Measurements from ENCODE around the gene MROH2A. TPM values are rescaled to one million over a fixed set of nuclear protein-coding genes. Genes with fewer than 3 reads are reported as not detected.

The MROH2A gene
- total and polyA plus RNA-seq, 9 of the 15 experiments (the other 6 are each of a cell fraction or from before 2014, with no cell fraction given): 0.03 TPM; not detected in 8

- Histone ChIP-seq H3K79me2 (ENCODE audit: control insufficient read depth, insufficient read depth, low read length) (no peaks in the 10 kb centered on the region), H3K36me3 (ENCODE audit: control insufficient read depth, insufficient read depth, low read length) (no peaks in the 10 kb centered on the region), H3K9me1 (ENCODE audit: control insufficient read depth, insufficient read depth, low read length) (no peaks in the 10 kb centered on the region), H3K9ac (ENCODE audit: insufficient read depth in 1 of 2, low read depth in 2 of 2, low read length in 2 of 2) (no peak overlapping the region), H3K4me2 (ENCODE audit: insufficient read depth, low read length) (no peak overlapping the region), H3K4me1 (replicated peaks in 1 of 2; ENCODE audit: control insufficient read depth in 2 of 2, insufficient read depth in 2 of 2, low read length in 2 of 2) (no peaks in the 10 kb centered on the region), H2AFZ (ENCODE audit: low read depth, low read length) (no peak overlapping the region), H4K20me1 (replicated peaks; ENCODE audit: control insufficient read depth, insufficient read depth, low read length) (no peaks in the 10 kb centered on the region), H3K4me3 (no peak overlapping the region), H3K9me3 (replicated peaks; ENCODE audit: control insufficient read depth, insufficient read depth, low read depth, low read length) (no peaks in the 10 kb centered on the region), H3K27ac (ENCODE audit: extremely low read depth, low read depth, low read length) (no peak overlapping the region), H3K27me3 (ENCODE audit: control insufficient read depth in 2 of 2, insufficient read depth in 2 of 2, low read length in 2 of 2) (peaks cover 0 to 6% of the 10 kb centered on the region in 2 experiments; a peak in 2 of 5 replicates)
- ChIA-PET POLR2A (no interaction called here), CTCF (ENCODE audit: low intra/inter-chr PET ratio) (no interaction called here)
- intact Hi-C loops (cut with micrococcal nuclease): no loop called here
- DNase-seq (ENCODE audit: extremely low read depth in 1 of 4, low spot score in 3 of 4) (peak; percentile 2 to 35 (median 32)), FAIRE-seq (no peak), ATAC-seq (no peak)
- WGBS (ENCODE audit: insufficient coverage, low coverage, missing lambda C conversion rate): 0% methylated on average over 4 of the region's 6 CpGs
- TF ChIP-seq ZEB2 (IDR thresholded peaks at IDR 0.05) (no peak), C11orf30 (IDR thresholded peaks at IDR 0.05; ENCODE audit: low read depth) (no peak), USF2 (CRISPR knock-in tag; IDR thresholded peaks at IDR 0.05) (peak; percentile 53), USF1 (CRISPR knock-in tag; IDR thresholded peaks at IDR 0.05) (peak; percentile 34; the same call in 1 of the 2 replicates), HCFC1 (IDR thresholded peaks at IDR 0.05; ENCODE audit: low read depth, low read length) (no peak), PHF20 (IDR thresholded peaks at IDR 0.05; ENCODE audit: partially characterized antibody) (no peak)
- BruUV-seq (replicated peaks): no TSS peak
- in situ Hi-C loops (cut with MboI): no loop called here
Measured at GRCh38 chr2:233775414-233775813, 2.7 kb upstream of the MROH2A start.
